Activated CD4-positive, alpha-beta T cell treated with anti-CD3 and anti-CD28 coated beads, Interleukin-2, Interleukin-6, amounts not matched to agents 100 ng/mL and 50 ng/mL, durations not matched to agents 16 hours and 8 hours (primary cell): Measurements from ENCODE around the gene HPCAL1.
"Not testable (repeated sequence)": the region's sequence is repeated elsewhere in the genome, so short reads cannot be mapped to it uniquely, and the experiment has no call there.

ENCODE experiments used
- DNase-seq: peaks from one replicate; pipeline ENCODE4 v3.0.0-alpha.2; 2020

The HPCAL1 gene

GRCh38 chr2:10285191-10285555, 17.5 kb upstream of the HPCAL1 start:
- DNase-seq: no peak

DNA sequence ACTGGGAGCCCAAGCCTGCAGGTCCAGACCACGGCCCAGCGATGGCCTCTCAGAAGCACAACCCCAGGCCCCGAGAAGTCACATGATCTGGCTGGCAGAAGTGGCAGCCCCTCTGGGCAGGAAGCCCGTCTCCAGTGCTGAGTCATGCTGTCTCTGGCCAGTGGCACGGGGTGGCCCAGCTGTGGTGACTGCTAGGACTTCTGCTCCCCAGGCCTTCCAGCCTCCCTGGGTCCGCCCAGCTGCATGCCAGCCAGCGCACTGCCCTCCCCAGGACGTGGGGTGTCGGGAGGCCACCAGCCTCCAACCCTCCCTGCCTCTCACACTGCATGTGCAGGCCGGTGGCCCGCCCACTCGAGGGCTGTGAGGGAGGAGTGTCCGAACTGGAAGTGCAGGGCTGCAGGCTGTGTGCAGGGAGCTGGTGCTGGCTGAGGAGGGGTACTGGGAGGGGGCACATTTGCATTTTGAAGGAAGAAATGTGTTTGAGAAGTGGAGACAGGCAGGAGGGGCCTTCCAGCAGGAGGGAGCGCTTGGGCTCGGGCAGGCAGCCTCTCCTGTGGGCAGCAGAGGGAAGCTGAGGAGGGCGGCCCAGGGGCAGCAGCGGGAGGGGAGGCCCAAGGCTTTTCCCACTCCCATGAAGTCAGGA, 17.0 kb upstream of the HPCAL1 start:
- DNase-seq: no peak

GRCh38 chr2:10286216-10287037, 16.3 kb upstream of the HPCAL1 start:
- no peak for DNase-seq

- DNase-seq: no peak
Observed at GRCh38 chr2:10287761-10288160, 14.9 kb upstream of the HPCAL1 start.

GRCh38 chr2:10288606-10289005, 14.1 kb upstream of the HPCAL1 start:
- DNase-seq: no peak

- no peak for DNase-seq
Observed at GRCh38 chr2:10289352-10289751, 13.4 kb upstream of the HPCAL1 start.

DNA sequence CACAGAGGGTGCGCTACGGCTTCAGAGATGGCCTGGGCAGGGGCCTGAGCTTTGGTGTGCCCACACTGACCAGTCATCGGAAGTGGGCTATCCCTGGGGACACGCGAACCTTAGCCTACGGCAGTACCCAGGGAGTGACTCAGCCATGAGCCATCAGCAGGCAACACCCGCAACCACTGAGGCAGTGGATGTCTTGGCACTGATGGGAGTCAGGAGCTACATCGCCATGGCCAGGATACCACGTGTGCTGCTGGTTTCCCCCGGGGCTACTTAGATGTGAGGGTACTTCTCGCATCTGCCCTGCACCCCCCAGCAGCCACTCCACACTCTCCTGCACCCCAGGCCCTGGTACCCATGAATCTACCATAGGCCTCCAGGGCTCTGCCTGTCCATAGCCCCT, 12.8 kb upstream of the HPCAL1 start:
- DNase-seq: no peak

GRCh38 chr2:10291376-10291775, 11.3 kb upstream of the HPCAL1 start:
- not testable (repeated sequence) for DNase-seq

DNA sequence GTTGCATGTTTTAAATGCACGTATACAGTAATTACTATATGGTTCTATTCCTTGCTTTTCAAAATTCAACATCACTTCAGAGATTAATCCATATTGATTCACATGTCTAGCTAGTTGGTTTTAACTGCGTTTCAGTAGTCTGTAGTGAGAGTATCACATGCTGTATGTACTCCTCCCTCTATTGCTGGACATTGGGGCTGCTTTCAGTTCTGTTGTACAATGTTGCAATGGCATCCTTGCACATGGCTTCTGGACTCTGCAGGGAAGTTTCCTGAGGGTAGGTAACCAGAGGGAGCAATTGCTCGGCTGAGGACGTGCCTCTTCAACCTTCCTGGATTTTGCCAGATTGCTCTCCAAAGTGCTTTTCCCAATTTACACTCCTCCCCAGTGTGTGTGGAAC, 10.7 kb upstream of the HPCAL1 start:
- no peak for DNase-seq

DNA sequence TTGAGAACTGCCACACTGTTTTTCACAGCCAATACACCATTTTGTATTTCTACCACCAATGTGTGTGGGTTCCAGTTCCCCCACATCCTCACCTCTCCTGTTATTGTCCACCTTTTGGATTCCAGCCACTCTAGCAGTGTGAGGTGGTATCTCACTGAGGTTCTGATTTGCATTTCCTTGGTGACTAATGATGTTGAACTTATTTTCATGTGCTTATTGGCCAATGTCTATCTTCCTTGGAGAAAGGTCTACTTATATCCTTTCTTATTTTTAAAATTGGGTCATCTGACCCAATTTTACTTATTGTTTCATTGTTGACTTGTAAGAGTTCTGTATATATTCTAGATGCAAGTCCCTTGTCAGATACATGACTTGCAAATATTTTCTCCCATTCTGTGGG, 9.1 kb upstream of the HPCAL1 start:
- no peak for DNase-seq

GRCh38 chr2:10294077-10294476, 8.6 kb upstream of the HPCAL1 start:
- DNase-seq: no peak

- not testable (repeated sequence) for DNase-seq
Observed at GRCh38 chr2:10295649-10296048, 7.1 kb upstream of the HPCAL1 start.

GRCh38 chr2:10296142-10296541, 6.6 kb upstream of the HPCAL1 start:
- DNase-seq: no peak

- no peak for DNase-seq
Observed at GRCh38 chr2:10297191-10297830, 5.4 kb upstream of the HPCAL1 start.

- DNase-seq: peak; percentile 69
Observed at GRCh38 chr2:10297959-10298531, 4.7 kb upstream of the HPCAL1 start.

- DNase-seq: not testable (repeated sequence)
Observed at GRCh38 chr2:10298777-10299176, 3.9 kb upstream of the HPCAL1 start.

- DNase-seq: no peak
Observed at GRCh38 chr2:10300328-10300920, 2.3 kb upstream of the HPCAL1 start.

DNA sequence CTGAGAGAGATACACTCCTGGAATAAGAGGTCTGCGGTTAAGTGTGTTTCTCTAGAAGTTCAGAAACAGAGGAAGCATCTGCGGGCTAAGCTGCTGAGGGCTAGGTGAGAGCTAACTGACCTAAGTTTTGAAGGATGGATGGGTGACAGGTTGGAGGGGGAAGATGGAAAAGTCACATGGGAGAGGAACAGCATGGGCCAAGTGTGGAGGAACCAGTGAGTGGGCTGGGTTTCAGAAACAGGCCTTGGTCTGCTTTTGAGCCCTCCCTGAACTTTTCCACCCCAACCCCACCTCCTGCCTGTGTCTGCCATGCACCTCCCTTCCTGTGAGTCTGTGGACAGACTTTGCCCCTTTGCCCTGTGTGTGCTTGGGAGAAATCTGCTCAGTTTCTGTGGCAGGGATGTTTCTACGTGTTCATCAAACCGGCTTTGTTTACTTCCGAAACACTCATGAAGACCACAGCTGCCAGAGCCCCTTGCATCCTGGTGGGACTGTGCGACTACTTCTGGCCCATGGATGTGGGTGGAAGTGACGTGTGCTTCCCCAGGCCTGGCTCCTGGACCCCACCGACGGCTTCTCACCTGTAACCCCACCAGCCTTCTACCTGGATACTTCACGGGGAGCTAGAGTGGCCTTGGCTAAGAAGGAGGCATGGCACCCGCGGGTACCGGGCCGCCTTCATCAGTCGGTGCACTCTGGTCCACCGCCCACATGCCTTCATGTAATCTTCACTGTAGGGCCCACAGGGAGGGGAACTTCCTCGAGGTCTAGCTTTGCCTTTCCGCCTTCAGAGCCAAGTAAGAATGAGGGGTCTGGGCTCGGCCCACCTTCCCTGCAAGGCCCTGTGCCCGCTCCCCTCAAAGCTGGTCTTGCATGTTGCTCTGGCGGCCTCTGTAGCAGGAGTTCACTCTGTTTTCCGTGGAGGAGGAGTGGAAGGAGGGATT, 1.4 kb upstream of the HPCAL1 start:
- DNase-seq: peak; percentile 10

- DNase-seq: peak; percentile 33
Observed at GRCh38 chr2:10301941-10302478, 694 bp upstream of the HPCAL1 start.

- peak; percentile 38 for DNase-seq
Observed at GRCh38 chr2:10303181-10303693, 533 bp downstream of the HPCAL1 start.

GRCh38 chr2:10303694-10304378, 1.1 kb downstream of the HPCAL1 start:
- peak; percentile 55 for DNase-seq
